Measurements from ENCODE around the gene DBNDD2. TPM values are rescaled to one million over a fixed set of nuclear protein-coding genes. Genes with fewer than 3 reads are reported as not detected.

The DBNDD2 gene
- total and polyA plus RNA-seq, 2 experiments from 2014 or later = 25.8 to 62.5 TPM

- H3K36me3 Mint-ChIP-seq (ENCODE audit: low read depth) = no peaks in the 10 kb centered on the region
- Histone ChIP-seq H3F3A (replicated peaks; ENCODE audit: low read depth) (0 out of 2 replicates have a peak, but pooled peaks cover 2% of the 10 kb centered on the region), H3K4me1 (ENCODE audit: insufficient read depth) (peaks cover 8% of the 10 kb centered on the region; the same call in 1 of the 2 replicates), H3K9me2 (ENCODE audit: insufficient read depth) (peaks cover 7% of the 10 kb centered on the region; the same call in 1 of the 2 replicates), H3K4me3 (no peak overlapping the region), H4K20me1 (replicated peaks; ENCODE audit: insufficient read depth) (no peaks in the 10 kb centered on the region), H2AFZ (no peak overlapping the region), H3K36me3 (ENCODE audit: insufficient read depth) (no peaks in the 10 kb centered on the region), H3K4me2 (no peak overlapping the region), H3K27me3 (ENCODE audit: insufficient read depth) (no peaks in the 10 kb centered on the region), H3K79me2 (replicated peaks; ENCODE audit: insufficient read depth) (no peaks in the 10 kb centered on the region), H3K27ac (ENCODE audit: low read depth) (no peak overlapping the region)
- H3K4me1 Mint-ChIP-seq = peaks cover 10% of the 10 kb centered on the region
- no peaks in the 10 kb centered on the region for H3K9me3 Mint-ChIP-seq
- no peak for ATAC-seq
- no peak for DNase-seq (ENCODE audit: low spot score)
- H3K27ac Mint-ChIP-seq = no peak overlapping the region
- TF ChIP-seq ZNF331 (CRISPR knock-in tag; IDR thresholded peaks at IDR 0.05; ENCODE audit: low read depth) (no peak), JUNB (IDR thresholded peaks at IDR 0.05; ENCODE audit: unreplicated experiment) (no peak), EZH2 (IDR thresholded peaks at IDR 0.05; ENCODE audit: low read depth, unreplicated experiment) (no peak), REST (IDR thresholded peaks at IDR 0.05; ENCODE audit: unreplicated experiment) (no peak), ETS1 (IDR thresholded peaks at IDR 0.05) (no peak), CREB1 (CRISPR knock-in tag; IDR thresholded peaks at IDR 0.05; ENCODE audit: low read depth) (no peak), STAT1 (IDR thresholded peaks at IDR 0.05; ENCODE audit: unreplicated experiment) (no peak), ZNF114 (CRISPR knock-in tag; IDR thresholded peaks at IDR 0.05) (no peak), NANOG (IDR thresholded peaks at IDR 0.05; ENCODE audit: borderline replicate concordance) (no peak), POLR2AphosphoS5 (IDR thresholded peaks at IDR 0.05; ENCODE audit: low read depth) (no peak), EZH2phosphoT487 (IDR thresholded peaks at IDR 0.05; ENCODE audit: unreplicated experiment) (no peak)
- TF ChIP-seq, protein P1, sequence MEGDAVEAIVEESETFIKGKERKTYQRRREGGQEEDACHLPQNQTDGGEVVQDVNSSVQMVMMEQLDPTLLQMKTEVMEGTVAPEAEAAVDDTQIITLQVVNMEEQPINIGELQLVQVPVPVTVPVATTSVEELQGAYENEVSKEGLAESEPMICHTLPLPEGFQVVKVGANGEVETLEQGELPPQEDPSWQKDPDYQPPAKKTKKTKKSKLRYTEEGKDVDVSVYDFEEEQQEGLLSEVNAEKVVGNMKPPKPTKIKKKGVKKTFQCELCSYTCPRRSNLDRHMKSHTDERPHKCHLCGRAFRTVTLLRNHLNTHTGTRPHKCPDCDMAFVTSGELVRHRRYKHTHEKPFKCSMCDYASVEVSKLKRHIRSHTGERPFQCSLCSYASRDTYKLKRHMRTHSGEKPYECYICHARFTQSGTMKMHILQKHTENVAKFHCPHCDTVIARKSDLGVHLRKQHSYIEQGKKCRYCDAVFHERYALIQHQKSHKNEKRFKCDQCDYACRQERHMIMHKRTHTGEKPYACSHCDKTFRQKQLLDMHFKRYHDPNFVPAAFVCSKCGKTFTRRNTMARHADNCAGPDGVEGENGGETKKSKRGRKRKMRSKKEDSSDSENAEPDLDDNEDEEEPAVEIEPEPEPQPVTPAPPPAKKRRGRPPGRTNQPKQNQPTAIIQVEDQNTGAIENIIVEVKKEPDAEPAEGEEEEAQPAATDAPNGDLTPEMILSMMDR (conservative IDR thresholded peaks at IDR 0.05; ENCODE audit: low read depth in 2 of 2) = no peak
- TF ChIP-seq, protein P2, sequence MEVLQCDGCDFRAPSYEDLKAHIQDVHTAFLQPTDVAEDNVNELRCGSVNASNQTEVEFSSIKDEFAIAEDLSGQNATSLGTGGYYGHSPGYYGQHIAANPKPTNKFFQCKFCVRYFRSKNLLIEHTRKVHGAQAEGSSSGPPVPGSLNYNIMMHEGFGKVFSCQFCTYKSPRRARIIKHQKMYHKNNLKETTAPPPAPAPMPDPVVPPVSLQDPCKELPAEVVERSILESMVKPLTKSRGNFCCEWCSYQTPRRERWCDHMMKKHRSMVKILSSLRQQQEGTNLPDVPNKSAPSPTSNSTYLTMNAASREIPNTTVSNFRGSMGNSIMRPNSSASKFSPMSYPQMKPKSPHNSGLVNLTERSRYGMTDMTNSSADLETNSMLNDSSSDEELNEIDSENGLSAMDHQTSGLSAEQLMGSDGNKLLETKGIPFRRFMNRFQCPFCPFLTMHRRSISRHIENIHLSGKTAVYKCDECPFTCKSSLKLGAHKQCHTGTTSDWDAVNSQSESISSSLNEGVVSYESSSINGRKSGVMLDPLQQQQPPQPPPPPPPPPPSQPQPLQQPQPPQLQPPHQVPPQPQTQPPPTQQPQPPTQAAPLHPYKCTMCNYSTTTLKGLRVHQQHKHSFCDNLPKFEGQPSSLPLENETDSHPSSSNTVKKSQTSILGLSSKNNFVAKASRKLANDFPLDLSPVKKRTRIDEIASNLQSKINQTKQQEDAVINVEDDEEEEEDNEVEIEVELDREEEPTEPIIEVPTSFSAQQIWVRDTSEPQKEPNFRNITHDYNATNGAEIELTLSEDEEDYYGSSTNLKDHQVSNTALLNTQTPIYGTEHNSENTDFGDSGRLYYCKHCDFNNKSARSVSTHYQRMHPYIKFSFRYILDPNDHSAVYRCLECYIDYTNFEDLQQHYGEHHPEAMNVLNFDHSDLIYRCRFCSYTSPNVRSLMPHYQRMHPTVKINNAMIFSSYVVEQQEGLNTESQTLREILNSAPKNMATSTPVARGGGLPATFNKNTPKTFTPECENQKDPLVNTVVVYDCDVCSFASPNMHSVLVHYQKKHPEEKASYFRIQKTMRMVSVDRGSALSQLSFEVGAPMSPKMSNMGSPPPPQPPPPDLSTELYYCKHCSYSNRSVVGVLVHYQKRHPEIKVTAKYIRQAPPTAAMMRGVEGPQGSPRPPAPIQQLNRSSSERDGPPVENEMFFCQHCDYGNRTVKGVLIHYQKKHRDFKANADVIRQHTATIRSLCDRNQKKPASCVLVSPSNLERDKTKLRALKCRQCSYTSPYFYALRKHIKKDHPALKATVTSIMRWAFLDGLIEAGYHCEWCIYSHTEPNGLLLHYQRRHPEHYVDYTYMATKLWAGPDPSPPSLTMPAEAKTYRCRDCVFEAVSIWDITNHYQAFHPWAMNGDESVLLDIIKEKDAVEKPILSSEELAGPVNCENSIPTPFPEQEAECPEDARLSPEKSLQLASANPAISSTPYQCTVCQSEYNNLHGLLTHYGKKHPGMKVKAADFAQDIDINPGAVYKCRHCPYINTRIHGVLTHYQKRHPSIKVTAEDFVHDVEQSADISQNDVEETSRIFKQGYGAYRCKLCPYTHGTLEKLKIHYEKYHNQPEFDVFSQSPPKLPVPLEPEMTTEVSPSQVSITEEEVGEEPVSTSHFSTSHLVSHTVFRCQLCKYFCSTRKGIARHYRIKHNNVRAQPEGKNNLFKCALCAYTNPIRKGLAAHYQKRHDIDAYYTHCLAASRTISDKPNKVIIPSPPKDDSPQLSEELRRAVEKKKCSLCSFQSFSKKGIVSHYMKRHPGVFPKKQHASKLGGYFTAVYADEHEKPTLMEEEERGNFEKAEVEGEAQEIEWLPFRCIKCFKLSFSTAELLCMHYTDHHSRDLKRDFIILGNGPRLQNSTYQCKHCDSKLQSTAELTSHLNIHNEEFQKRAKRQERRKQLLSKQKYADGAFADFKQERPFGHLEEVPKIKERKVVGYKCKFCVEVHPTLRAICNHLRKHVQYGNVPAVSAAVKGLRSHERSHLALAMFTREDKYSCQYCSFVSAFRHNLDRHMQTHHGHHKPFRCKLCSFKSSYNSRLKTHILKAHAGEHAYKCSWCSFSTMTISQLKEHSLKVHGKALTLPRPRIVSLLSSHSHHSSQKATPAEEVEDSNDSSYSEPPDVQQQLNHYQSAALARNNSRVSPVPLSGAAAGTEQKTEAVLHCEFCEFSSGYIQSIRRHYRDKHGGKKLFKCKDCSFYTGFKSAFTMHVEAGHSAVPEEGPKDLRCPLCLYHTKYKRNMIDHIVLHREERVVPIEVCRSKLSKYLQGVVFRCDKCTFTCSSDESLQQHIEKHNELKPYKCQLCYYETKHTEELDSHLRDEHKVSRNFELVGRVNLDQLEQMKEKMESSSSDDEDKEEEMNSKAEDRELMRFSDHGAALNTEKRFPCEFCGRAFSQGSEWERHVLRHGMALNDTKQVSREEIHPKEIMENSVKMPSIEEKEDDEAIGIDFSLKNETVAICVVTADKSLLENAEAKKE (CRISPR knock-in tag; IDR thresholded peaks at IDR 0.05) = no peak
- H3K27me3 Mint-ChIP-seq (ENCODE audit: insufficient read depth, low read depth, poor library complexity) = peaks cover 4% of the 10 kb centered on the region
- H3K4me3 Mint-ChIP-seq = no peak overlapping the region
Observed at GRCh38 chr20:45440424-45440823, 32.3 kb downstream of the DBNDD2 start.

All from GM23338 (cell line).